Effector memory CD8-positive, alpha-beta T cell (primary cell): ENCODE results near the gene DMTF1.

ENCODE experiments used
- ATAC-seq: fragments of 150-1000 bp; cut with Tn5 transposase; replicated peaks from 2 replicates; pipeline ENCODE4 v1.10.0; 2021; ENCODE audit warnings: mild to moderate bottlenecking, moderate library complexity
- DNase-seq, 3 experiments: peaks; one replicate each; pipeline ENCODE4 v3.0.0; 2021
- H3K27ac Mint-ChIP-seq, 2 donors: one replicate each; pipeline ENCODE4 v1.8.0; 2022; ENCODE audit warnings: mild to moderate bottlenecking in 2 of 2, mixed read lengths in 2 of 2, moderate library complexity in 2 of 2
- H3K27me3 Mint-ChIP-seq, 2 donors: one replicate each; pipeline ENCODE4 v1.8.0; 2022; ENCODE audit warnings: mixed read lengths in 2 of 2
- H3K36me3 Mint-ChIP-seq: one replicate; pipeline ENCODE4 v1.8.0; 2022; ENCODE audit warnings: mild to moderate bottlenecking, moderate library complexity, mixed read lengths; ENCODE audit not compliant: insufficient read depth
- H3K4me1 Mint-ChIP-seq, 2 donors: one replicate each; pipeline ENCODE4 v1.8.0; 2022; ENCODE audit warnings: low read depth in 2 of 2, mixed read lengths in 2 of 2
- H3K4me3 Mint-ChIP-seq, 2 donors: one replicate each; pipeline ENCODE4 v1.8.0; 2022; ENCODE audit warnings: mild to moderate bottlenecking in 2 of 2, mixed read lengths in 2 of 2, moderate library complexity in 2 of 2
- H3K9me3 Mint-ChIP-seq, 2 donors: one replicate each; pipeline ENCODE4 v1.8.0; 2022; ENCODE audit warnings: mixed read lengths in 2 of 2

DMTF1 gene

GRCh38 chr7:87127019-87127418 lies 25.2 kb upstream of the DMTF1 start:
- ATAC-seq = no peak
- Mint-ChIP-seq H3K9me3 (no peaks in the 10 kb centered on the region), H3K27me3 (peaks cover 8 to 18% of the 10 kb centered on the region in 2 donors), H3K36me3 (no peaks in the 10 kb centered on the region), H3K4me3 (no peak overlapping the region), H3K4me1 (no peaks in the 10 kb centered on the region), H3K27ac (no peak overlapping the region)
- no peak for DNase-seq

GRCh38 chr7:87128861-87129267 lies 23.4 kb upstream of the DMTF1 start:
- Mint-ChIP-seq H3K27ac (no peak overlapping the region), H3K27me3 (peaks cover 8 to 27% of the 10 kb centered on the region in 2 donors), H3K4me3 (no peak overlapping the region), H3K9me3 (no peaks in the 10 kb centered on the region), H3K4me1 (no peaks in the 10 kb centered on the region), H3K36me3 (no peaks in the 10 kb centered on the region)
- ATAC-seq = no peak
- DNase-seq = no peak

GRCh38 chr7:87129332-87129731 lies 22.9 kb upstream of the DMTF1 start:
- no peak for ATAC-seq
- Mint-ChIP-seq H3K27ac (no peak overlapping the region), H3K4me3 (no peak overlapping the region), H3K4me1 (no peaks in the 10 kb centered on the region), H3K27me3 (peaks cover 8 to 30% of the 10 kb centered on the region in 2 donors), H3K36me3 (no peaks in the 10 kb centered on the region), H3K9me3 (no peaks in the 10 kb centered on the region)
- no peak for DNase-seq

GRCh38 chr7:87129848-87130247 lies 22.4 kb upstream of the DMTF1 start:
- no peak overlapping the region for H3K4me3 Mint-ChIP-seq
- ATAC-seq (no peak), DNase-seq (no peak)
- no peaks in the 10 kb centered on the region for H3K9me3 Mint-ChIP-seq
- H3K36me3 Mint-ChIP-seq = no peaks in the 10 kb centered on the region
- peaks cover 8 to 30% of the 10 kb centered on the region in 2 donors for H3K27me3 Mint-ChIP-seq
- no peak overlapping the region for H3K27ac Mint-ChIP-seq
- H3K4me1 Mint-ChIP-seq = no peaks in the 10 kb centered on the region

GRCh38 chr7:87131771-87132170 lies 20.5 kb upstream of the DMTF1 start:
- Mint-ChIP-seq H3K9me3 (no peaks in the 10 kb centered on the region), H3K27me3 (peaks cover 1 to 36% of the 10 kb centered on the region in 2 donors), H3K4me3 (no peak overlapping the region), H3K4me1 (no peaks in the 10 kb centered on the region), H3K27ac (no peak overlapping the region), H3K36me3 (no peaks in the 10 kb centered on the region)
- DNase-seq (no peak), ATAC-seq (no peak)

- no peaks in the 10 kb centered on the region for H3K36me3 Mint-ChIP-seq
- ATAC-seq (no peak), DNase-seq (no peak)
- no peak overlapping the region for H3K4me3 Mint-ChIP-seq
- no peaks in the 10 kb centered on the region for H3K4me1 Mint-ChIP-seq
- peaks cover 11 to 41% of the 10 kb centered on the region in 2 donors for H3K27me3 Mint-ChIP-seq
- no peaks in the 10 kb centered on the region for H3K9me3 Mint-ChIP-seq
- H3K27ac Mint-ChIP-seq = no peak overlapping the region
Measured at GRCh38 chr7:87137271-87137670, 15.0 kb upstream of the DMTF1 start.

GRCh38 chr7:87139514-87139913 lies 12.7 kb upstream of the DMTF1 start:
- DNase-seq (no peak), ATAC-seq (no peak)
- Mint-ChIP-seq H3K4me3 (no peak overlapping the region), H3K36me3 (no peaks in the 10 kb centered on the region), H3K9me3 (no peaks in the 10 kb centered on the region), H3K4me1 (peaks cover 0 to 6% of the 10 kb centered on the region in 2 donors), H3K27ac (no peak overlapping the region), H3K27me3 (peaks cover 11 to 29% of the 10 kb centered on the region in 2 donors)

GRCh38 chr7:87140271-87140748 lies 11.9 kb upstream of the DMTF1 start:
- H3K9me3 Mint-ChIP-seq = no peaks in the 10 kb centered on the region
- DNase-seq = no peak
- ATAC-seq = no peak
- no peaks in the 10 kb centered on the region for H3K36me3 Mint-ChIP-seq
- peaks cover 11 to 29% of the 10 kb centered on the region in 2 donors for H3K27me3 Mint-ChIP-seq
- no peak overlapping the region for H3K27ac Mint-ChIP-seq
- peaks cover 0 to 7% of the 10 kb centered on the region in 2 donors for H3K4me1 Mint-ChIP-seq
- H3K4me3 Mint-ChIP-seq = no peak overlapping the region

- ATAC-seq (peak; percentile 51), DNase-seq (no peak)
- Mint-ChIP-seq H3K4me1 (peaks cover 0 to 7% of the 10 kb centered on the region in 2 donors), H3K9me3 (no peaks in the 10 kb centered on the region), H3K36me3 (peaks cover 3% of the 10 kb centered on the region), H3K4me3 (no peak overlapping the region), H3K27ac (peak overlapping the region in 1 of 2 donors; percentile 1), H3K27me3 (peaks cover 0 to 6% of the 10 kb centered on the region in 2 donors)
Measured at GRCh38 chr7:87144173-87144657, 8.0 kb upstream of the DMTF1 start.

GRCh38 chr7:87146740-87147386 lies 5.4 kb upstream of the DMTF1 start:
- no peaks in the 10 kb centered on the region for H3K27me3 Mint-ChIP-seq
- peaks cover 4 to 10% of the 10 kb centered on the region in 2 donors for H3K4me1 Mint-ChIP-seq
- no peak overlapping the region for H3K27ac Mint-ChIP-seq
- no peak overlapping the region for H3K4me3 Mint-ChIP-seq
- no peak for DNase-seq
- H3K9me3 Mint-ChIP-seq = no peaks in the 10 kb centered on the region
- ATAC-seq = no peak
- peaks cover 7% of the 10 kb centered on the region for H3K36me3 Mint-ChIP-seq

GRCh38 chr7:87147500-87147899 lies 4.8 kb upstream of the DMTF1 start:
- no peak for ATAC-seq
- no peak for DNase-seq
- Mint-ChIP-seq H3K27me3 (no peaks in the 10 kb centered on the region), H3K36me3 (peaks cover 11% of the 10 kb centered on the region), H3K27ac (no peak overlapping the region), H3K4me1 (peaks cover 7 to 11% of the 10 kb centered on the region in 2 donors), H3K9me3 (no peaks in the 10 kb centered on the region), H3K4me3 (no peak overlapping the region)

GRCh38 chr7:87148332-87148955 lies 3.8 kb upstream of the DMTF1 start:
- peaks cover 11 to 14% of the 10 kb centered on the region in 2 donors for H3K4me1 Mint-ChIP-seq
- H3K9me3 Mint-ChIP-seq = no peaks in the 10 kb centered on the region
- H3K27me3 Mint-ChIP-seq = no peaks in the 10 kb centered on the region
- DNase-seq (no peak), ATAC-seq (no peak)
- H3K4me3 Mint-ChIP-seq = no peak overlapping the region
- peaks cover 19% of the 10 kb centered on the region for H3K36me3 Mint-ChIP-seq
- peak overlapping the region in 1 of 2 donors; percentile 26 for H3K27ac Mint-ChIP-seq

GRCh38 chr7:87151002-87151728 lies 1.1 kb upstream of the DMTF1 start:
- H3K36me3 Mint-ChIP-seq = peaks cover 25% of the 10 kb centered on the region
- H3K9me3 Mint-ChIP-seq = no peaks in the 10 kb centered on the region
- H3K27me3 Mint-ChIP-seq = no peaks in the 10 kb centered on the region
- ATAC-seq = no peak
- peaks cover 20 to 29% of the 10 kb centered on the region in 2 donors for H3K4me1 Mint-ChIP-seq
- peak overlapping the region; percentile 89 to 91 for H3K4me3 Mint-ChIP-seq
- DNase-seq = no peak
- peak overlapping the region; percentile 97 to 98 for H3K27ac Mint-ChIP-seq
